K562 (cell line): ENCODE measurements around the gene GBA2. TPM values are rescaled to one million over a fixed set of nuclear protein-coding genes. Genes with fewer than 3 reads are reported as not detected.

Experiments
- DIDO1 ChIP-seq: fragments of 450-650 bp; IDR thresholded peaks from 2 replicates; pipeline ENCODE4 v1.6.1; 2016; ENCODE audit warnings: low read depth, missing biosample characterization, missing genetic modification characterization
- HNRNPK ChIP-seq: fragments of 200-400 bp; formaldehyde crosslinking; IDR thresholded peaks from one replicate; pipeline ENCODE4 v1.6.1; 2018; ENCODE audit warnings: mild to moderate bottlenecking, low read depth, low read length; ENCODE audit not compliant: poor library complexity, severe bottlenecking
- NR4A1 ChIP-seq, 2 experiments: fragments of 250-450 bp in 1 of 2; fragments of 450-650 bp in 1 of 2; sonication (Bioruptor Pico) in 1 of 2; IDR thresholded peaks; 2 replicates each; pipeline versions ENCODE4 v1.4.0 to v1.6.1; 2016 to 2020; ENCODE audit warnings: mild to moderate bottlenecking in 2 of 2, missing compliant biosample characterization in 1 of 2, missing genetic modification characterization in 1 of 2, moderate library complexity in 1 of 2
- POLR2G ChIP-seq: fragments of 200-400 bp; formaldehyde crosslinking; IDR thresholded peaks from 2 replicates; pipeline ENCODE4 v1.6.1; 2017; ENCODE audit warnings: low read depth, mild to moderate bottlenecking, antibody characterized with exemption, low read length, moderate library complexity
- SMAD3 ChIP-seq: fragments of 450-650 bp; formaldehyde crosslinking; conservative IDR thresholded peaks from 2 replicates; pipeline ENCODE4 v1.4.0; 2020; ENCODE audit warnings: mild to moderate bottlenecking
- polyA plus RNA-seq, 8 experiments: library from polyadenylated mRNA; depleted of rRNA in 4 of 8; stranded (reverse) in 5 of 8; unstranded in 3 of 8; fragments of >200 nt; fragmentation: Nextera tagmentation in 2 of 8; fragmentation: Illumina TruSeq in 1 of 8; extraction: Ambion mirVana in 2 of 8; extraction: Trizol in 1 of 8; gene quantifications; 2 replicates each; pipeline versions ENCODE4 v1.2.1 to v1.2.3, GENCODE V29; 2011 to 2014; ENCODE audit warnings: inconsistent platforms in 1 of 8, missing spikeins in 1 of 8
- total RNA-seq, 7 experiments: library from RNA; depleted of rRNA in 6 of 7; stranded (reverse); fragments of >200 nt in 6 of 7; fragmentation: Illumina TruSeq in 2 of 7; extraction: Trizol in 2 of 7; gene quantifications; 2 replicates each; pipeline versions ENCODE4 v1.2.1 to v1.2.3, GENCODE V29; 2011 to 2021; ENCODE audit warnings: low replicate concordance in 1 of 7
- TF ChIP-seq, protein P1 (sequence below), 2 experiments: fragments of 450-650 bp; formaldehyde crosslinking in 1 of 2; IDR thresholded peaks; 2 replicates each; pipeline versions ENCODE4 v1.4.0 to v1.6.1; 2014 to 2020; ENCODE audit warnings: mild to moderate bottlenecking in 2 of 2, borderline replicate concordance in 1 of 2, low read depth in 1 of 2
- TF ChIP-seq, protein P2 (sequence below), 2 experiments: IDR thresholded peaks in 1 of 2; conservative IDR thresholded peaks in 1 of 2; 2 replicates each; pipeline ENCODE4 v1.6.1; 2016; ENCODE audit warnings: low read depth in 2 of 2, mild to moderate bottlenecking in 1 of 2, missing compliant biosample characterization in 1 of 2, missing genetic modification characterization in 1 of 2, moderate library complexity in 1 of 2
- TF ChIP-seq, protein P3 (sequence below): fragments of 450-650 bp; IDR thresholded peaks from 2 replicates; pipeline ENCODE4 v1.6.1; 2014; ENCODE audit warnings: low read depth, mild to moderate bottlenecking, moderate library complexity, borderline replicate concordance
- TF ChIP-seq, protein P4 (sequence below): fragments of 250-450 bp; sonication (Bioruptor Pico); IDR thresholded peaks from 2 replicates; pipeline ENCODE4 v1.8.0; 2021; ENCODE audit warnings: mild to moderate bottlenecking, moderate library complexity

Gene GBA2
- total and polyA plus RNA-seq, 9 of the 15 experiments (the other 6 are each of a cell fraction or from before 2014, with no cell fraction given): 14.1 to 60.4 (median 32.1) TPM

DNA sequence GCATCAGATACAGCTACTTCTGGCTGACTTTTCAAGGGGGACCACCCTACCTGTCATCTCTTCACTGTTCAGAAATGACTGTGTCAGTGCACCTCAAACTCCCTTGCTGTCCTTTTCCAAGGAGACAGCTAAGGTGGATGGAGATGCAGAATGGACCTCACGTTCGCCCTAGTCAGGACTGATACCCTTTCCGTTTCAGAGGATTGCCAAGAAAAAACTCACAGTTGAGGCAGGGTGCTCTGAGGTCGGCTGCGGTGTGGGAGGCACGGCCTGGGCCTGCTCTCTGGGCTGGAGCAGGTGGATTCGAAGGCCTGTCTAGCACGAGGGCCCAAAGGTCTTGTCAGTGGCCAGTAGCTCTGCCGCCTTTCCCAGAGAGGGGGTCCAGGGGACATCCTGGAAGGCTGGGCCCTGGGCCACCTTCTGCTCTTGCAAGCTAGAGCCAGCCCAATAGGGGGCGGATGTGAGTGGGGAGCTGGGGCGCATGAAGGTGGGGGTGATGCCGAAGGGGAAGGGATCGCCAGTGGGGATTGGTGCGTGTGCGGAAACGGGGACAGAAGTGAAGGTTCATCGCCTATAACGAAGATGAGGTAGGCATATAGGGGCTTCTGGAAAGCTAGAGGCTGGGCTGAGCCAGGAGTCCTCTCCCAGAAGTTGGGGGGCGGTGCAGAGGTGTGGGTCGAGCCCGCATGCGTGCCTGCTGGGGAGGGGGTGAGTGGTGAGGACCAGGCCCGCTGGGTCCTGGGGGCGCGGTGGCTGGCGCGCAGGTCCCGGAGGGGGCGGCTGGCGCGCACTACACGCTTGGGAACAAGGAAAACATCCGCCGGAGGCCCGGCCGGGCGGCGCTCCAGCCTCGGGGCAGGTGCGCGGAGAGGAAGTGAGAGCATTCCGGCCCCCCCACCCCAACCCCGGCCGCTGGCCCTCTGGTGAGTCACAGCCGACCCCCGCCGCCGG, 7.5 kb upstream of the GBA2 start (continued):
- TF ChIP-seq, protein P1, sequence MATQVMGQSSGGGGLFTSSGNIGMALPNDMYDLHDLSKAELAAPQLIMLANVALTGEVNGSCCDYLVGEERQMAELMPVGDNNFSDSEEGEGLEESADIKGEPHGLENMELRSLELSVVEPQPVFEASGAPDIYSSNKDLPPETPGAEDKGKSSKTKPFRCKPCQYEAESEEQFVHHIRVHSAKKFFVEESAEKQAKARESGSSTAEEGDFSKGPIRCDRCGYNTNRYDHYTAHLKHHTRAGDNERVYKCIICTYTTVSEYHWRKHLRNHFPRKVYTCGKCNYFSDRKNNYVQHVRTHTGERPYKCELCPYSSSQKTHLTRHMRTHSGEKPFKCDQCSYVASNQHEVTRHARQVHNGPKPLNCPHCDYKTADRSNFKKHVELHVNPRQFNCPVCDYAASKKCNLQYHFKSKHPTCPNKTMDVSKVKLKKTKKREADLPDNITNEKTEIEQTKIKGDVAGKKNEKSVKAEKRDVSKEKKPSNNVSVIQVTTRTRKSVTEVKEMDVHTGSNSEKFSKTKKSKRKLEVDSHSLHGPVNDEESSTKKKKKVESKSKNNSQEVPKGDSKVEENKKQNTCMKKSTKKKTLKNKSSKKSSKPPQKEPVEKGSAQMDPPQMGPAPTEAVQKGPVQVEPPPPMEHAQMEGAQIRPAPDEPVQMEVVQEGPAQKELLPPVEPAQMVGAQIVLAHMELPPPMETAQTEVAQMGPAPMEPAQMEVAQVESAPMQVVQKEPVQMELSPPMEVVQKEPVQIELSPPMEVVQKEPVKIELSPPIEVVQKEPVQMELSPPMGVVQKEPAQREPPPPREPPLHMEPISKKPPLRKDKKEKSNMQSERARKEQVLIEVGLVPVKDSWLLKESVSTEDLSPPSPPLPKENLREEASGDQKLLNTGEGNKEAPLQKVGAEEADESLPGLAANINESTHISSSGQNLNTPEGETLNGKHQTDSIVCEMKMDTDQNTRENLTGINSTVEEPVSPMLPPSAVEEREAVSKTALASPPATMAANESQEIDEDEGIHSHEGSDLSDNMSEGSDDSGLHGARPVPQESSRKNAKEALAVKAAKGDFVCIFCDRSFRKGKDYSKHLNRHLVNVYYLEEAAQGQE (IDR thresholded peaks at IDR 0.05; ENCODE audit: borderline replicate concordance): peak; percentile 8; the same call in 1 of the 2 replicates
- TF ChIP-seq, protein P1 (CRISPR knock-in tag; IDR thresholded peaks at IDR 0.05; ENCODE audit: low read depth): no peak
- TF ChIP-seq POLR2G: peak; percentile 82
- TF ChIP-seq, protein P2, sequence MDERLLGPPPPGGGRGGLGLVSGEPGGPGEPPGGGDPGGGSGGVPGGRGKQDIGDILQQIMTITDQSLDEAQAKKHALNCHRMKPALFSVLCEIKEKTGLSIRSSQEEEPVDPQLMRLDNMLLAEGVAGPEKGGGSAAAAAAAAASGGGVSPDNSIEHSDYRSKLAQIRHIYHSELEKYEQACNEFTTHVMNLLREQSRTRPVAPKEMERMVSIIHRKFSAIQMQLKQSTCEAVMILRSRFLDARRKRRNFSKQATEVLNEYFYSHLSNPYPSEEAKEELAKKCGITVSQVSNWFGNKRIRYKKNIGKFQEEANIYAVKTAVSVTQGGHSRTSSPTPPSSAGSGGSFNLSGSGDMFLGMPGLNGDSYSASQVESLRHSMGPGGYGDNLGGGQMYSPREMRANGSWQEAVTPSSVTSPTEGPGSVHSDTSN (CRISPR knock-in tag; IDR thresholded peaks at IDR 0.05; ENCODE audit: low read depth): no peak
- TF ChIP-seq, protein P2 (tag; conservative IDR thresholded peaks at IDR 0.05; ENCODE audit: low read depth): no peak
- TF ChIP-seq, protein P3, sequence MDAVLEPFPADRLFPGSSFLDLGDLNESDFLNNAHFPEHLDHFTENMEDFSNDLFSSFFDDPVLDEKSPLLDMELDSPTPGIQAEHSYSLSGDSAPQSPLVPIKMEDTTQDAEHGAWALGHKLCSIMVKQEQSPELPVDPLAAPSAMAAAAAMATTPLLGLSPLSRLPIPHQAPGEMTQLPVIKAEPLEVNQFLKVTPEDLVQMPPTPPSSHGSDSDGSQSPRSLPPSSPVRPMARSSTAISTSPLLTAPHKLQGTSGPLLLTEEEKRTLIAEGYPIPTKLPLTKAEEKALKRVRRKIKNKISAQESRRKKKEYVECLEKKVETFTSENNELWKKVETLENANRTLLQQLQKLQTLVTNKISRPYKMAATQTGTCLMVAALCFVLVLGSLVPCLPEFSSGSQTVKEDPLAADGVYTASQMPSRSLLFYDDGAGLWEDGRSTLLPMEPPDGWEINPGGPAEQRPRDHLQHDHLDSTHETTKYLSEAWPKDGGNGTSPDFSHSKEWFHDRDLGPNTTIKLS: 0 out of 2 replicates have a peak, but pooled peaks have one; percentile 50
- TF ChIP-seq, protein P4, sequence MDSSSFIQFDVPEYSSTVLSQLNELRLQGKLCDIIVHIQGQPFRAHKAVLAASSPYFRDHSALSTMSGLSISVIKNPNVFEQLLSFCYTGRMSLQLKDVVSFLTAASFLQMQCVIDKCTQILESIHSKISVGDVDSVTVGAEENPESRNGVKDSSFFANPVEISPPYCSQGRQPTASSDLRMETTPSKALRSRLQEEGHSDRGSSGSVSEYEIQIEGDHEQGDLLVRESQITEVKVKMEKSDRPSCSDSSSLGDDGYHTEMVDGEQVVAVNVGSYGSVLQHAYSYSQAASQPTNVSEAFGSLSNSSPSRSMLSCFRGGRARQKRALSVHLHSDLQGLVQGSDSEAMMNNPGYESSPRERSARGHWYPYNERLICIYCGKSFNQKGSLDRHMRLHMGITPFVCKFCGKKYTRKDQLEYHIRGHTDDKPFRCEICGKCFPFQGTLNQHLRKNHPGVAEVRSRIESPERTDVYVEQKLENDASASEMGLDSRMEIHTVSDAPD: no peak
- no peak for TF ChIP-seq SMAD3 (CRISPR knock-in tag)
- TF ChIP-seq HNRNPK: no peak
- TF ChIP-seq DIDO1 (tag): no peak
- TF ChIP-seq NR4A1 (CRISPR knock-in tag; IDR thresholded peaks at IDR 0.05): no peak
- TF ChIP-seq NR4A1 (tag; IDR thresholded peaks at IDR 0.05): no peak
